Stimulated activated memory B cell treated with anti-CD40 and anti-IgM and Interleukin-4, amounts not matched to agents 10 μg/mL and 1 μg/mL and 100 μg/mL, for 72 hours (primary cell): ENCODE data around the gene HS2ST1.
"Not testable (repeated sequence)": the region's sequence is repeated elsewhere in the genome, so short reads cannot be mapped to it uniquely, and the experiment has no call there.

ENCODE experiments used
- ATAC-seq: fragments of 150-1000 bp; cut with Tn5 transposase; 2 replicates; pipeline ENCODE4 v1.10.0; 2021
- H3K27ac Mint-ChIP-seq: one replicate; pipeline ENCODE4 v1.8.0; 2022; ENCODE audit warnings: mild to moderate bottlenecking, mixed read lengths
- H3K27me3 Mint-ChIP-seq: one replicate; pipeline ENCODE4 v1.8.0; 2022; ENCODE audit warnings: mixed read lengths
- H3K36me3 Mint-ChIP-seq: one replicate; pipeline ENCODE4 v1.8.0; 2022; ENCODE audit warnings: mixed read lengths
- H3K4me1 Mint-ChIP-seq: one replicate; pipeline ENCODE4 v1.8.0; 2022; ENCODE audit warnings: mixed read lengths
- H3K4me3 Mint-ChIP-seq: one replicate; pipeline ENCODE4 v1.8.0; 2022; ENCODE audit warnings: mild to moderate bottlenecking, moderate library complexity, mixed read lengths
- H3K9me3 Mint-ChIP-seq: one replicate; pipeline ENCODE4 v1.8.0; 2022; ENCODE audit warnings: mixed read lengths

The HS2ST1 gene

GRCh38 chr1:86975993-86976550 is 61.6 kb downstream of the HS2ST1 start:
- H3K9me3 Mint-ChIP-seq, result no peaks in the 10 kb centered on the region

DNA sequence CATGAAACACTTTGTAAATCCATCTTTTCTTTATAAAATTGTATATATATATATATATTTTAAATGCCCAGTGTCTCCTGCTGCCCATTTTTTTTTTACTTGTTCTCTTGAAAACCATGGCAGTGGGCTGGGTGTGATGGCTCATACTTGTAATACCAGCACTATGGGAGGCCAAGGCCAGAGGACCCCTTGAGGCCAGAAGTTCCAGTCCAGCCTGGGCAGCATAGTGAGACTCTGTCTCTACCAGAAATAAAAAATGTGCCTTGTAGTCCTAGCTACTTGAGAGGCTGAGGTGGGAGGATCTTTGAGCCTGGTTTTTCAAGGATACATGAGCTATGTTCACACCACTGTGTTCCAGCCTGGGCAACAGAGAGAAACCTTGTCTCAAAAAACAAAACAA is 62.2 kb downstream of the HS2ST1 start:
- H3K4me3 Mint-ChIP-seq, result no peak overlapping the region
- no peak overlapping the region for H3K27ac Mint-ChIP-seq
- H3K27me3 Mint-ChIP-seq, result no peaks in the 10 kb centered on the region
- H3K9me3 Mint-ChIP-seq, result no peaks in the 10 kb centered on the region
- ATAC-seq, result no peak
- peaks cover 6% of the 10 kb centered on the region for H3K36me3 Mint-ChIP-seq
- no peaks in the 10 kb centered on the region for H3K4me1 Mint-ChIP-seq

More at GRCh38 chr1:86975993-86976550, 61.6 kb downstream of the HS2ST1 start:
- no peak for ATAC-seq
- H3K27ac Mint-ChIP-seq, result no peak overlapping the region
- H3K4me3 Mint-ChIP-seq, result no peak overlapping the region
- H3K27me3 Mint-ChIP-seq, result no peaks in the 10 kb centered on the region
- H3K36me3 Mint-ChIP-seq, result peaks cover 2% of the 10 kb centered on the region
- H3K4me1 Mint-ChIP-seq, result no peaks in the 10 kb centered on the region

GRCh38 chr1:86981482-86982213 is 67.2 kb downstream of the HS2ST1 start:
- ATAC-seq, result no peak
- peaks cover 4% of the 10 kb centered on the region for H3K4me1 Mint-ChIP-seq
- H3K27me3 Mint-ChIP-seq, result no peaks in the 10 kb centered on the region

DNA sequence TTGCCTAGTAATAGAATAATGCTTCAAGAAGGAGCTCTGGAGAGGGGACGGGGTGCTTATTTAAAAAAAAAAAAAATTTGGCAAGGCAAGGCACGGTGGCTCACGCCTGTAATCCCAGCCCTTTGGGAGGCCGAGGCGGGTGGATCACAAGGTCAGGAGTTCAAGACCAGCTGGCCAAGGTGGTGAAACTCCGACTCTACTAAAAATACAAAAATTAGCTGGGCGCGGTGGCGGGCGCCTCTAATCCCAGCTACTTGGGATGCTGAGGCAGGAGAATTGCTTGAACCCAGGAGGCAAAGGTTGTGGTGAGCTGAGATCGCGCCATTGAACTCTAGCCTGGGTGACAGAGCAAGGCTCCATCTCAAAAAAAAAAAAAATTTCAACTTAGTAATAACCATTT is 69.2 kb downstream of the HS2ST1 start:
- not testable (repeated sequence) for H3K27ac Mint-ChIP-seq, ATAC-seq, H3K4me3 Mint-ChIP-seq, H3K9me3 Mint-ChIP-seq, H3K4me1 Mint-ChIP-seq, H3K27me3 Mint-ChIP-seq
- peaks cover 17% of the 10 kb centered on the region for H3K36me3 Mint-ChIP-seq

More at GRCh38 chr1:86981482-86982213, 67.2 kb downstream of the HS2ST1 start:
- Mint-ChIP-seq H3K9me3 (no peaks in the 10 kb centered on the region), H3K4me3 (no peak overlapping the region), H3K36me3 (peaks cover 17% of the 10 kb centered on the region), H3K27ac (no peak overlapping the region)

DNA sequence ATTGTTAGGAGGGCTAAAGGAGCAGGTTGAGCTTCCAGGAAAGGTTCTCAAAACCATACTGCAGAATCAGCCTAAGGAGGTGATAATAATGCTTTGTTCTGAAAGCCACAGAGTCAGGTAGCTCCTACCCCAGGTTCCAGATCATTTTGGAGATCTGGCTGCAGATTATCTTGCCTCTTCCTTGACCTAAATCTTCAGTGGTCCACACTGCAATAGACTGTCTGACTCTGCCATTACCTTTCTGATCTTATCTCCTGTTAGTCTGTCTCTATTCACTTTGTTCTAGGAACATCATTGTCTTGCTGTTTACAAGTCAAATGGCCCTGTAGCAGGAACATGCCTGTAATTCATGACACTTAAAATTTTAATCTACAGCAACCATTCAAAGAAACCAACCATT is 73.0 kb downstream of the HS2ST1 start:
- ATAC-seq, result no peak
- peaks cover 4% of the 10 kb centered on the region for H3K4me1 Mint-ChIP-seq
- peaks cover 11% of the 10 kb centered on the region for H3K36me3 Mint-ChIP-seq
- H3K9me3 Mint-ChIP-seq, result no peaks in the 10 kb centered on the region
- H3K27me3 Mint-ChIP-seq, result no peaks in the 10 kb centered on the region
- H3K4me3 Mint-ChIP-seq, result no peak overlapping the region
- no peak overlapping the region for H3K27ac Mint-ChIP-seq

- Mint-ChIP-seq H3K36me3 (peaks cover 5% of the 10 kb centered on the region), H3K27ac (no peak overlapping the region), H3K4me1 (no peaks in the 10 kb centered on the region), H3K27me3 (no peaks in the 10 kb centered on the region), H3K9me3 (no peaks in the 10 kb centered on the region), H3K4me3 (no peak overlapping the region)
- no peak for ATAC-seq
Measured at GRCh38 chr1:86988835-86989234, 74.4 kb downstream of the HS2ST1 start.

DNA sequence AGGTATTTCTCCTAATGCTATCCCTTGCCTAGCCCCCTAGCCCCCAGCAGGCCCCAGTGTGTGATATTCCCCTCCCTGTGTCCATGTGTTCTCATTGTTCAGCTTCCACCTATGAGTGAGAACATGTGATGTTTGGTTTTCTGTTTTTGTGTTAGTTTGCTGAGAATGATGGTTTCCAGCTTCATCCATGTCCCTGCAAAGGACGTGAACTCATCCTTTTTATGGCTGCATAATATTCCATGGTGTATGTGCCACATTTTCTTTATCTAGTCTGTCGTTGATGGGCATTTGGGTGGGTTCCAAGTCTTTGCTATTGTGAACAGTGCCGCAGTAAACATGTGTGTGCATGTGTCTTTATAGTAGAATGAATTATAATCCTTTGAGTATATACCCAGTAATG is 75.3 kb downstream of the HS2ST1 start:
- H3K4me3 Mint-ChIP-seq, H3K9me3 Mint-ChIP-seq, H3K36me3 Mint-ChIP-seq, H3K27ac Mint-ChIP-seq, ATAC-seq, H3K4me1 Mint-ChIP-seq, H3K27me3 Mint-ChIP-seq: not testable (repeated sequence)

GRCh38 chr1:86990826-86991225 is 76.4 kb downstream of the HS2ST1 start:
- no peak for ATAC-seq
- Mint-ChIP-seq H3K4me1 (peaks cover 7% of the 10 kb centered on the region), H3K36me3 (peaks cover 5% of the 10 kb centered on the region), H3K4me3 (no peak overlapping the region), H3K27me3 (no peaks in the 10 kb centered on the region), H3K27ac (no peak overlapping the region), H3K9me3 (no peaks in the 10 kb centered on the region)

DNA sequence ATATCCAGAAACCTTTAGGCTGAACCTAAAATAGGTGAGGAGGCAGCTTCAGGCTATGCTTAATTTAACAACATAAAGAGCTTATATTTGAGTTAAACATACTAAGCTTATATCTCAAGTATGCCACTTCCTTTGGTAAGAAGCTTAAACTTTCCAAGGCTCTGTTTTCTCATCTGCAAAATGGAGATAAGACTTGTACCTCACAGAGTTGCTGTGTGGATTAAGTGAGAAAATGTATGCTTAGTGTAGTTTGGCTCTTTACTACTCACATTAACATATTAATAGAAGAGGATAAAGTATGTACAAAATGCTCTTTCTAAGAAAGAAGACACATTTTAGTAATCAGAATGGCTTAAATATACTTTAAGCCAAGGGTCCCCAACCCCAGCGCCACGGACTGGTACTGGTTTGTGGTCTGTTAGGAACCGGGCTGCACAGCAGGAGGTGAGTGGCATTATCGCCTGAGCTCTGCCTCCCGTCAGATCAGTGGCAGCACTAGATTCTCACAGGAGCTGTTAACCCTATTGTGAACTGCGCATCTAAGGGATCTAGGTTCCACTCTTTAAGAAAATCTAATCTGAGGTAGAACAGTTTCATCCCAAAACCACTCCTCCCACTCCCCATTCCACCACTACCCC is 77.2 kb downstream of the HS2ST1 start:
- H3K4me1 Mint-ChIP-seq, result peaks cover 7% of the 10 kb centered on the region
- H3K27me3 Mint-ChIP-seq, result no peaks in the 10 kb centered on the region
- H3K36me3 Mint-ChIP-seq, result peaks cover 5% of the 10 kb centered on the region
- H3K4me3 Mint-ChIP-seq, result no peak overlapping the region
- H3K27ac Mint-ChIP-seq, result no peak overlapping the region
- H3K9me3 Mint-ChIP-seq, result no peaks in the 10 kb centered on the region
- ATAC-seq, result no peak

DNA sequence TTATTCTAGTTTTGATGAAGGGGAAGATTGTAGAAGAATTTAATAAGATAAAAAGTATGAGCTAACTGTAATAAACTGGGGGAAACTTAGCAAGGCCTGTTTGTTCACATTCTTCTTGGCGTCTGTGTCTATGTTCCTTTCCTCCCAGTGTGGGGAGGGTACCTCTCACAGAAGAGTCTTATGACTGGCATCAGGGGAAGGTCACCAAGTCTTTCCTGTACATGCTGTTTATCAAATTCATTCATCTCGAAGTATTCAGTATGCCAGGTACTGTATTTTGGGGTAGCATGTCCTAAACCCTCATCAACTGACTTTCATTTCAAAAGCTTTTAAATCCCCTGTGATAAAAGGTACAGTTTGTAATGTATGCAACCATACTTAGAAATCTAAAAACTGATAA is 78.4 kb downstream of the HS2ST1 start:
- ATAC-seq, result no peak
- peaks cover 5% of the 10 kb centered on the region for H3K36me3 Mint-ChIP-seq
- no peak overlapping the region for H3K4me3 Mint-ChIP-seq
- no peaks in the 10 kb centered on the region for H3K9me3 Mint-ChIP-seq
- H3K27ac Mint-ChIP-seq, result no peak overlapping the region
- peaks cover 7% of the 10 kb centered on the region for H3K4me1 Mint-ChIP-seq
- no peaks in the 10 kb centered on the region for H3K27me3 Mint-ChIP-seq

DNA sequence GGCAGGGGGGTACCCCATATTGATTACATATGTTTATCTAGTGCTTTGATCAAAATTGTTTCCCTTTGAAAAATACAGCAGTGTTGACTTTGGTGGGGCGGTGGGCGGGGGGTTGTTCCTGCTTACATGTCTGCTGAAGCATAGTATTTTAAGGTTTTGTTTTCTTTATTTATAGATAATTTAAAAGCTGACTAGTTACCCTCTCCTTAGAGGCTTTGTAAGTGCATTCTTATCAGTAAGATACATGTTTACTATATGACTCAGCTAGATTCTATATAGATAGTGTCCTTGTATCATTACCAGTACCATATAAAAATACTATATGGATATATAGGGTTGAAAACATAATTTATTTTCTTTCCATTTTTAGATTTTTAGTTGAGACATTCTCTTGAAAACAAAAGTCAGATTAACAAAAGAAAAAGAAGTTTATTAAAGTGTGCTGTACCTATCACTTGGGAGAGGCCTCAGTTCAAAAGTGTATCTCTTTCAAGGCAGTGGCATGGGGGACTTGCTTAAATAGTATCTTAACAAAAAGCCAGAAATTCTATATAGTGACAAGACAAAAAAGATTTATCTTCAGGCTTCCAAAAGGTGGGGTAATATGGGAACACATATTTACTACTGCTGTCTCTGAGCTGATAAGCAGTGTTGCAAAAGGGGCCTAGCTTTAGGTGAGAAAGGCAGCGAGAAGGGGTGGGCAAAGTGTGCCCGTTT is 79.0 kb downstream of the HS2ST1 start:
- no peaks in the 10 kb centered on the region for H3K9me3 Mint-ChIP-seq
- no peak overlapping the region for H3K27ac Mint-ChIP-seq
- H3K27me3 Mint-ChIP-seq, result no peaks in the 10 kb centered on the region
- H3K4me1 Mint-ChIP-seq, result peaks cover 7% of the 10 kb centered on the region
- peaks cover 5% of the 10 kb centered on the region for H3K36me3 Mint-ChIP-seq
- H3K4me3 Mint-ChIP-seq, result no peak overlapping the region
- ATAC-seq, result no peak

- Mint-ChIP-seq H3K27ac (no peak overlapping the region), H3K9me3 (no peaks in the 10 kb centered on the region), H3K36me3 (peaks cover 5% of the 10 kb centered on the region), H3K4me1 (peaks cover 7% of the 10 kb centered on the region), H3K27me3 (no peaks in the 10 kb centered on the region), H3K4me3 (no peak overlapping the region)
- no peak for ATAC-seq
Measured at GRCh38 chr1:86994061-86994460, 79.6 kb downstream of the HS2ST1 start.

DNA sequence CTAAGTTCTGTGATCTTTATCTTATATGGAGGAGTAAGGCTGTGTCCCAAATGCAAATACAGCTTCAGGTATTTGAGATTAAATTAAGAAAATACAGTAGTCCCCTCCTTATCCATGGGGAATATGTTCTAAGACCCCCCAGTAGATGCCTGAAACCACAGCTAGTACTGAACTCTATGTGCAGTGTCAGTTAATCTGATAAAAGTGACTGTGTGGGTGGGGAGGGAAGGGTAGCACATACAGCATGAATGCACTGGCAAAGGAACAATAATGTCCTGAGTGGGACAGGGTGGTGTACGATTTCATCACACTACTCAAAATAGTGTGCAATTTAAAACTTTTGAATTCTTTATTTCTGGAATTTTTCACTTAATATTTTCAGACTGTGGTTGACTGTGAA is 83.1 kb downstream of the HS2ST1 start:
- Mint-ChIP-seq H3K4me3 (no peak overlapping the region), H3K27me3 (no peaks in the 10 kb centered on the region), H3K4me1 (peaks cover 7% of the 10 kb centered on the region), H3K27ac (no peak overlapping the region), H3K36me3 (peaks cover 5% of the 10 kb centered on the region), H3K9me3 (no peaks in the 10 kb centered on the region)
- ATAC-seq, result no peak

DNA sequence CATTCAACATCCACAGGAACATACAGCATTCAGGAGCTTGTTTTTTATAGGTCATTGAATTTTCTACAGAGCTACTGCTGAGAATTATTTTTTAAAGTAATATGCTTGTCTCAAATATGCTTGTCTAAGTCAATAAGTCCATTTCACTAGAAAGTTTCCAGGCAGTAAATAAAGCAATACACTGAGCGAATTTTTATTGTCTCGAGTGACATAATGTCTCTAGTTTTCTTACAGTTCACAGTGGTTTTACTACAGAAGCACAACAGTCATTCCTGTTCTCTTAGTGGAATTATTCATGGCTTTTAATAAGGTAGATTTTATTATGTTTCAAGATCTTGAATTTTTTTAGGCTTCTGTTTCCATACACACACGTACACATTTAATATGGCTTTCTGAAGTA is 83.8 kb downstream of the HS2ST1 start:
- Mint-ChIP-seq H3K27me3 (no peaks in the 10 kb centered on the region), H3K9me3 (no peaks in the 10 kb centered on the region), H3K4me1 (peaks cover 7% of the 10 kb centered on the region), H3K36me3 (peaks cover 5% of the 10 kb centered on the region), H3K27ac (no peak overlapping the region), H3K4me3 (no peak overlapping the region)
- no peak for ATAC-seq

DNA sequence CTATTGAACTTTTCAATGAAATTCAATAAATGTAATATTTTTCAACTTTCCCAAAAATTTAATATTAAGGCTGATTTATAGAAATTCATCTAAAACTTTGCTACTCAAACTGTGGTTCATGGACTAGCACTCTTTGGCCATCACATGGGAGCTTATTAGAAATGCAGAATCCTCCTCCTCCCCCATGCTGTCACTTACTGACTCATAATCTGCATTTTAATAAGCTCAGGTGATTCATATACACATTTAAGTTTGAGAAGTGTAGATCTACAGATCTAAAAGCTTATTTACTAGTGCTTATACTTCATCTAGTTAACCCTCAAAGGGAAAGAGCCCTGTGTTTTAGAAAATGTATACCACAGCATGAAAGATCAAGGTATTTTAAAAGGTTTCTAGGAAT is 84.3 kb downstream of the HS2ST1 start:
- Mint-ChIP-seq H3K9me3 (no peaks in the 10 kb centered on the region), H3K36me3 (peaks cover 5% of the 10 kb centered on the region), H3K27ac (no peak overlapping the region), H3K27me3 (no peaks in the 10 kb centered on the region), H3K4me3 (no peak overlapping the region), H3K4me1 (peaks cover 7% of the 10 kb centered on the region)
- no peak for ATAC-seq
